NCI-H2171 (cell line): Measurements from ENCODE around the gene ZNF343.
"Not testable (repeated sequence)": the region's sequence is repeated elsewhere in the genome, so short reads cannot be mapped to it uniquely, and the experiment has no call there.

ENCODE experiments used
- DNase-seq: peaks from one replicate; lab custom pipeline; 2025; lab: John Stamatoyannopoulos, UW

ZNF343 gene

GRCh38 chr20:2508631-2509467 lies at the start of gene ZNF343:
Gene ZNF343 (minus strand): TSS chr20:2508915. CDS start chr20:2493895, 15,020 bp downstream.
- DNase-seq: peak; percentile 79

GRCh38 chr20:2557873-2558580 lies 49.3 kb upstream of the ZNF343 start:
- DNase-seq: no peak

GRCh38 chr20:2545594-2545993 lies 36.9 kb upstream of the ZNF343 start:
- DNase-seq: no peak

GRCh38 chr20:2544211-2544610 lies 35.5 kb upstream of the ZNF343 start:
- DNase-seq: no peak

- no peak for DNase-seq
These were observed 33.6 kb upstream of the ZNF343 start for GRCh38 chr20:2542361-2542760.

GRCh38 chr20:2541940-2542339 lies 33.2 kb upstream of the ZNF343 start:
- DNase-seq: no peak

- DNase-seq: no peak
These were observed 30.4 kb upstream of the ZNF343 start for GRCh38 chr20:2538931-2539720.

GRCh38 chr20:2538356-2538755 lies 29.6 kb upstream of the ZNF343 start:
- DNase-seq: no peak

GRCh38 chr20:2537101-2537500 lies 28.4 kb upstream of the ZNF343 start:
- no peak for DNase-seq

GRCh38 chr20:2536560-2536986 lies 27.9 kb upstream of the ZNF343 start, which contains the start of gene TMC2:
Gene TMC2 (plus strand): TSS chr20:2536573. CDS start chr20:2536622, 49 bp downstream.
- no peak for DNase-seq

- DNase-seq: no peak
These were observed 27.2 kb upstream of the ZNF343 start for GRCh38 chr20:2535711-2536559.

GRCh38 chr20:2533118-2533517 lies 24.4 kb upstream of the ZNF343 start:
- no peak for DNase-seq

GRCh38 chr20:2528671-2529271 lies 20.1 kb upstream of the ZNF343 start:
- DNase-seq: peak; percentile 25

GRCh38 chr20:2527762-2528161 lies 19.0 kb upstream of the ZNF343 start:
- no peak for DNase-seq

- DNase-seq: not testable (repeated sequence)
These were observed 17.5 kb upstream of the ZNF343 start for GRCh38 chr20:2526218-2526583.

- peak; percentile 72 for DNase-seq
These were observed 16.2 kb upstream of the ZNF343 start for GRCh38 chr20:2524709-2525506.

GRCh38 chr20:2523919-2524708 lies 15.4 kb upstream of the ZNF343 start:
- DNase-seq: peak; percentile 83

- not testable (repeated sequence) for DNase-seq
These were observed 14.2 kb upstream of the ZNF343 start for GRCh38 chr20:2522826-2523429.
